Measurements from ENCODE around the gene HIGD1C. TPM values are rescaled to one million over a fixed set of nuclear protein-coding genes. Genes with fewer than 3 reads are reported as not detected.

Gene HIGD1C
- total RNA-seq, 1 donor from 2014 or later = not detected

GRCh38 chr12:50937653-50938052 is 14.7 kb upstream of the HIGD1C start:
- FAIRE-seq = no peak
- Histone ChIP-seq H3K4me3 (ENCODE audit: insufficient read depth, low read depth, low read length) (no peak overlapping the region), H3K4me1 (ENCODE audit: insufficient read depth, low read length) (no peaks in the 10 kb centered on the region), H3K4me2 (ENCODE audit: low read length) (no peak overlapping the region), H3K9me3 (ENCODE audit: insufficient read depth, low read depth, low read length) (peaks cover 7% of the 10 kb centered on the region), H3K36me3 (ENCODE audit: insufficient read depth, low read length) (no peaks in the 10 kb centered on the region), H3K27ac (ENCODE audit: low read depth, low read length) (no peak overlapping the region), H3K9ac (ENCODE audit: low read length) (no peak overlapping the region), H4K20me1 (ENCODE audit: insufficient read depth, low read length) (no peaks in the 10 kb centered on the region), H2AFZ (ENCODE audit: low read depth, low read length) (no peak overlapping the region), H3K27me3 (ENCODE audit: insufficient read depth, low read length) (no peaks in the 10 kb centered on the region), H3K79me2 (ENCODE audit: insufficient read depth, low read length) (no peaks in the 10 kb centered on the region)
- H3K4me1 Mint-ChIP-seq (ENCODE audit: low read depth, unreplicated experiment) = peaks cover 7% of the 10 kb centered on the region
- no peaks in the 10 kb centered on the region for H3K36me3 Mint-ChIP-seq (ENCODE audit: low read depth, unreplicated experiment)
- no peaks in the 10 kb centered on the region for H3K27me3 Mint-ChIP-seq (ENCODE audit: low read depth, unreplicated experiment)
- no peak for DNase-seq (ENCODE audit: low read depth)
- H3K9me3 Mint-ChIP-seq (ENCODE audit: unreplicated experiment) = peaks cover 3% of the 10 kb centered on the region
- H3K4me3 Mint-ChIP-seq (ENCODE audit: unreplicated experiment) = no peak overlapping the region
- TF ChIP-seq, protein P1, sequence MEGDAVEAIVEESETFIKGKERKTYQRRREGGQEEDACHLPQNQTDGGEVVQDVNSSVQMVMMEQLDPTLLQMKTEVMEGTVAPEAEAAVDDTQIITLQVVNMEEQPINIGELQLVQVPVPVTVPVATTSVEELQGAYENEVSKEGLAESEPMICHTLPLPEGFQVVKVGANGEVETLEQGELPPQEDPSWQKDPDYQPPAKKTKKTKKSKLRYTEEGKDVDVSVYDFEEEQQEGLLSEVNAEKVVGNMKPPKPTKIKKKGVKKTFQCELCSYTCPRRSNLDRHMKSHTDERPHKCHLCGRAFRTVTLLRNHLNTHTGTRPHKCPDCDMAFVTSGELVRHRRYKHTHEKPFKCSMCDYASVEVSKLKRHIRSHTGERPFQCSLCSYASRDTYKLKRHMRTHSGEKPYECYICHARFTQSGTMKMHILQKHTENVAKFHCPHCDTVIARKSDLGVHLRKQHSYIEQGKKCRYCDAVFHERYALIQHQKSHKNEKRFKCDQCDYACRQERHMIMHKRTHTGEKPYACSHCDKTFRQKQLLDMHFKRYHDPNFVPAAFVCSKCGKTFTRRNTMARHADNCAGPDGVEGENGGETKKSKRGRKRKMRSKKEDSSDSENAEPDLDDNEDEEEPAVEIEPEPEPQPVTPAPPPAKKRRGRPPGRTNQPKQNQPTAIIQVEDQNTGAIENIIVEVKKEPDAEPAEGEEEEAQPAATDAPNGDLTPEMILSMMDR (IDR thresholded peaks at IDR 0.05; ENCODE audit: insufficient read depth, low read depth, low read length) = no peak
- TF ChIP-seq EZH2 (IDR thresholded peaks at IDR 0.05; ENCODE audit: insufficient read depth, low read length) = no peak
- H3K27ac Mint-ChIP-seq (ENCODE audit: unreplicated experiment) = no peak overlapping the region

DNA sequence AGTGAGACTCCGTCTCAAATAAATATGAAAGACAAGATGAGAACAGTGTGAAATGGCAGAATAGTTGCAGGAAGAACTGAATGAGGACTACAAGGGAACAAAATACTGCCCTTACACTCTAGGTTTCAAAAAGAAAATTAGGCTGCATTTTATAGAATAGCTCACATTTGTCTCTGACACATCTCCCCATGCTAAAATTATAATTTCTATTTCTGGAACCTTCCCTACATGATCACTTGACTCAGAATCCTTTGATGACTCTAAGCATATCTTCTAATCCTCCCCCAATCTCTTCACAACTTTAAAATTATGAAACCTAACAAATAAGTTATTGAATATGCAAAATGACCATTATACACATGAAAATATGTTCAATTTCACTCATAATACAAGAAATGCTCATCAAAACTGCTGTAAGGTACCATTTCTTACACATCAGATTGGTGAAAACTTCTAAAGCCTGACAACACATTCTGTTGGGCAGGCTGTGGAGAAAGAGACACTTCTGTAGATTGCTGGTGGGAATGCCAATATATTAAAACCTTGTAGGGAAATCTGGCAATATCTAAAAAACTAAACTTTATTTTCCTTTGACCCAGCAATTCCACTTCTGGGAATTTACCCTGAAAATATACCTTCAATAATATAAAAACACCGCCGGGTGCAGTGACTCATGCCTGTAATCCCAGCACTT is 4.3 kb upstream of the HIGD1C start:
- FAIRE-seq = no peak
- DNase-seq (ENCODE audit: low read depth) = no peak
- Mint-ChIP-seq H3K4me1 (ENCODE audit: low read depth, unreplicated experiment) (no peaks in the 10 kb centered on the region), H3K27ac (ENCODE audit: unreplicated experiment) (no peak overlapping the region), H3K4me3 (ENCODE audit: unreplicated experiment) (no peak overlapping the region), H3K27me3 (ENCODE audit: low read depth, unreplicated experiment) (no peaks in the 10 kb centered on the region), H3K36me3 (ENCODE audit: low read depth, unreplicated experiment) (no peaks in the 10 kb centered on the region), H3K9me3 (ENCODE audit: unreplicated experiment) (peaks cover 2% of the 10 kb centered on the region)
- Histone ChIP-seq H2AFZ (ENCODE audit: low read depth, low read length) (no peak overlapping the region), H3K79me2 (ENCODE audit: insufficient read depth, low read length) (no peaks in the 10 kb centered on the region), H3K4me2 (ENCODE audit: low read length) (no peak overlapping the region), H3K4me1 (ENCODE audit: insufficient read depth, low read length) (no peaks in the 10 kb centered on the region), H3K9me3 (ENCODE audit: insufficient read depth, low read depth, low read length) (no peaks in the 10 kb centered on the region), H3K9ac (ENCODE audit: low read length) (no peak overlapping the region), H3K27ac (ENCODE audit: low read depth, low read length) (no peak overlapping the region), H3K4me3 (ENCODE audit: insufficient read depth, low read depth, low read length) (no peak overlapping the region), H3K36me3 (ENCODE audit: insufficient read depth, low read length) (no peaks in the 10 kb centered on the region), H4K20me1 (ENCODE audit: insufficient read depth, low read length) (no peaks in the 10 kb centered on the region), H3K27me3 (ENCODE audit: insufficient read depth, low read length) (no peaks in the 10 kb centered on the region)
- no peak for TF ChIP-seq EZH2 (IDR thresholded peaks at IDR 0.05; ENCODE audit: insufficient read depth, low read length)
- TF ChIP-seq, protein P1 (IDR thresholded peaks at IDR 0.05; ENCODE audit: insufficient read depth, low read depth, low read length) = no peak

DNA sequence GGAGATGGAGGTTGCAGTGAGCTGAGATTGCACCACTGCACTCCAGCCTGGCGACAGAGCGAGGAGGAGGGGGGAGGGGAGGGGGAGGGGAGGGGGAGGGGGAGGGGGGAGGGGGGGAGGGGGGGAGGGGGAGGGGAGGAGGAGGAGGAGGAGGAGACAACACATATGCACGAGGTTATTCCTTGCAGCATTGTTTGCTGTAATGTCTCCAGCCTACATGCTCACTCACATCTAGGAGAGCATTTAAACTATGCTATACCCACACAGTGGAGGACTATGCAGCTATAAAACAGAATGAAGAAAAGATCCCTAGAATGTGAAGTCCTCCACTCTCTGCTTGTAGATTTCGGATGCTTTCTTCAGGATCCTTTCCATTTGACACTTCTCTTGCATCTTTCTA is 3.5 kb upstream of the HIGD1C start:
- no peak for FAIRE-seq
- no peaks in the 10 kb centered on the region for H3K79me2 ChIP-seq (ENCODE audit: insufficient read depth, low read length)
- H3K9me3 Mint-ChIP-seq (ENCODE audit: unreplicated experiment) = peaks cover 2% of the 10 kb centered on the region

More for the DNA sequence above, 3.5 kb upstream of the HIGD1C start:
- no peaks in the 10 kb centered on the region for H3K36me3 ChIP-seq (ENCODE audit: insufficient read depth, low read length)
- DNase-seq (ENCODE audit: low read depth) = no peak
- H3K9me3 ChIP-seq (ENCODE audit: insufficient read depth, low read depth, low read length) = no peaks in the 10 kb centered on the region
- no peaks in the 10 kb centered on the region for H4K20me1 ChIP-seq (ENCODE audit: insufficient read depth, low read length)
- Mint-ChIP-seq H3K27ac (ENCODE audit: unreplicated experiment) (no peak overlapping the region), H3K36me3 (ENCODE audit: low read depth, unreplicated experiment) (no peaks in the 10 kb centered on the region), H3K27me3 (ENCODE audit: low read depth, unreplicated experiment) (no peaks in the 10 kb centered on the region), H3K4me3 (ENCODE audit: unreplicated experiment) (no peak overlapping the region), H3K4me1 (ENCODE audit: low read depth, unreplicated experiment) (no peaks in the 10 kb centered on the region)
- H3K9ac ChIP-seq (ENCODE audit: low read length) = no peak overlapping the region
- H3K4me2 ChIP-seq (ENCODE audit: low read length) = no peak overlapping the region
- H2AFZ ChIP-seq (ENCODE audit: low read depth, low read length) = no peak overlapping the region
- no peak overlapping the region for H3K27ac ChIP-seq (ENCODE audit: low read depth, low read length)
- no peaks in the 10 kb centered on the region for H3K27me3 ChIP-seq (ENCODE audit: insufficient read depth, low read length)
- no peaks in the 10 kb centered on the region for H3K4me1 ChIP-seq (ENCODE audit: insufficient read depth, low read length)
- H3K4me3 ChIP-seq (ENCODE audit: insufficient read depth, low read depth, low read length) = no peak overlapping the region
- TF ChIP-seq, protein P1 (IDR thresholded peaks at IDR 0.05; ENCODE audit: insufficient read depth, low read depth, low read length) = no peak
